IPS-NIHi7 (cell line): Measurements from ENCODE around the gene ATF3.

Experiments used
- DNase-seq: peaks from one replicate; pipeline ENCODE4 v3.0.0; 2012; ENCODE audit warnings: mixed read lengths; ENCODE audit errors: extremely low spot score

ATF3 gene

GRCh38 chr1:212586206-212587015, 22.1 kb upstream of the ATF3 start:
- DNase-seq, result no peak

GRCh38 chr1:212587016-212587887, 21.3 kb upstream of the ATF3 start:
- DNase-seq, result no peak

GRCh38 chr1:212587888-212588510, 20.6 kb upstream of the ATF3 start:
- DNase-seq, result no peak

GRCh38 chr1:212589446-212589845, 19.1 kb upstream of the ATF3 start:
- DNase-seq, result no peak

GRCh38 chr1:212591922-212592321, 16.6 kb upstream of the ATF3 start:
- DNase-seq, result no peak

GRCh38 chr1:212593821-212594251, 14.7 kb upstream of the ATF3 start:
- DNase-seq, result no peak

GRCh38 chr1:212594640-212595039, 13.9 kb upstream of the ATF3 start:
- no peak for DNase-seq

GRCh38 chr1:212595229-212595628, 13.3 kb upstream of the ATF3 start:
- no peak for DNase-seq

- no peak for DNase-seq
Measured at GRCh38 chr1:212595787-212596714, 12.5 kb upstream of the ATF3 start.

GRCh38 chr1:212596798-212597197, 11.8 kb upstream of the ATF3 start:
- DNase-seq, result no peak

GRCh38 chr1:212597487-212597886, 11.1 kb upstream of the ATF3 start:
- DNase-seq, result no peak

GRCh38 chr1:212600071-212600915, 8.3 kb upstream of the ATF3 start:
- no peak for DNase-seq

- no peak for DNase-seq
Measured at GRCh38 chr1:212600980-212601379, 7.6 kb upstream of the ATF3 start.

GRCh38 chr1:212601524-212601923, 7.0 kb upstream of the ATF3 start:
- DNase-seq, result no peak

GRCh38 chr1:212605441-212606394, 2.8 kb upstream of the ATF3 start:
- no peak for DNase-seq

GRCh38 chr1:212606395-212607205, 2.0 kb upstream of the ATF3 start:
- no peak for DNase-seq

- DNase-seq, result no peak
Measured at GRCh38 chr1:212607206-212607912, 1.2 kb upstream of the ATF3 start.
